Peyer's patch (tissue), 4 donors: ENCODE data around the gene SYCN. TPM values are rescaled to one million over a fixed set of nuclear protein-coding genes. Genes with fewer than 3 reads are reported as not detected.

Source experiments
- DNase-seq, 3 donors: peaks; one replicate each; pipeline ENCODE4 v3.0.0-alpha.2; 2017 to 2019
- H3K27ac ChIP-seq, 4 donors: fragments of 200-600 bp; sonication (generic); one replicate each; pipeline ENCODE4 v1.5.1; 2016 to 2019
- H3K27me3 ChIP-seq, 2 donors: fragments of 200-600 bp; sonication (generic); one replicate each; pipeline ENCODE4 v1.5.1; 2019
- H3K36me3 ChIP-seq, 3 donors: fragments of 200-600 bp; sonication (generic); one replicate each; pipeline ENCODE4 v1.5.1; 2016 to 2019
- H3K4me1 ChIP-seq, 4 donors: fragments of 200-600 bp; sonication (generic); one replicate each; pipeline ENCODE4 v1.5.1; 2016 to 2019
- H3K4me3 ChIP-seq, 4 donors: fragments of 200-600 bp; sonication (generic); 1 replicate in 3 of 4; 2 replicates in 1 of 4; pipeline ENCODE4 v1.5.1; 2016 to 2019; ENCODE audit warnings: mild to moderate bottlenecking in 1 of 4
- H3K9me3 ChIP-seq, 4 donors: fragments of 200-600 bp; sonication (generic); one replicate each; pipeline ENCODE4 v1.5.1; 2016 to 2019; ENCODE audit warnings: mild to moderate bottlenecking in 1 of 4
- POLR2A ChIP-seq, 2 donors: fragments of 450-650 bp; IDR thresholded peaks; one replicate each; pipeline ENCODE4 v1.5.1; 2017; ENCODE audit warnings: antibody characterized with exemption in 2 of 2, mild to moderate bottlenecking in 2 of 2, moderate library complexity in 2 of 2
- total RNA-seq, 4 donors: library from RNA; depleted of rRNA; stranded (reverse); fragments of >200 nt; gene quantifications; one replicate each; pipeline ENCODE4 v1.1.0, GENCODE V29; 2016
- TF ChIP-seq, protein P1 (sequence below), 6 experiments: fragments of 450-650 bp in 4 of 6; fragments of 200-600 bp in 2 of 6; sonication (generic) in 1 of 6; IDR thresholded peaks; one replicate each; pipeline ENCODE4 v1.5.1; 2017 to 2019; ENCODE audit warnings: antibody characterized with exemption in 6 of 6, mild to moderate bottlenecking in 3 of 6, moderate library complexity in 1 of 6

Gene SYCN
- total RNA-seq, 4 donors from 2014 or later = not detected

GRCh38 chr19:39240421-39240820, 36.4 kb upstream of the SYCN start:
- H3K9me3 ChIP-seq = no peaks in the 10 kb centered on the region
- no peaks in the 10 kb centered on the region for H3K36me3 ChIP-seq
- no peak overlapping the region for H3K27ac ChIP-seq
- DNase-seq = no peak
- no peaks in the 10 kb centered on the region for H3K27me3 ChIP-seq
- TF ChIP-seq POLR2A (IDR thresholded peaks at IDR 0.05) = no peak
- TF ChIP-seq, protein P1, sequence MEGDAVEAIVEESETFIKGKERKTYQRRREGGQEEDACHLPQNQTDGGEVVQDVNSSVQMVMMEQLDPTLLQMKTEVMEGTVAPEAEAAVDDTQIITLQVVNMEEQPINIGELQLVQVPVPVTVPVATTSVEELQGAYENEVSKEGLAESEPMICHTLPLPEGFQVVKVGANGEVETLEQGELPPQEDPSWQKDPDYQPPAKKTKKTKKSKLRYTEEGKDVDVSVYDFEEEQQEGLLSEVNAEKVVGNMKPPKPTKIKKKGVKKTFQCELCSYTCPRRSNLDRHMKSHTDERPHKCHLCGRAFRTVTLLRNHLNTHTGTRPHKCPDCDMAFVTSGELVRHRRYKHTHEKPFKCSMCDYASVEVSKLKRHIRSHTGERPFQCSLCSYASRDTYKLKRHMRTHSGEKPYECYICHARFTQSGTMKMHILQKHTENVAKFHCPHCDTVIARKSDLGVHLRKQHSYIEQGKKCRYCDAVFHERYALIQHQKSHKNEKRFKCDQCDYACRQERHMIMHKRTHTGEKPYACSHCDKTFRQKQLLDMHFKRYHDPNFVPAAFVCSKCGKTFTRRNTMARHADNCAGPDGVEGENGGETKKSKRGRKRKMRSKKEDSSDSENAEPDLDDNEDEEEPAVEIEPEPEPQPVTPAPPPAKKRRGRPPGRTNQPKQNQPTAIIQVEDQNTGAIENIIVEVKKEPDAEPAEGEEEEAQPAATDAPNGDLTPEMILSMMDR (IDR thresholded peaks at IDR 0.05) = no peak
- peaks cover 0 to 7% (median 3%) of the 10 kb centered on the region in 4 donors for H3K4me1 ChIP-seq
- H3K4me3 ChIP-seq = no peak overlapping the region

- Histone ChIP-seq H3K4me1 (peaks cover 0 to 7% (median 3%) of the 10 kb centered on the region in 4 donors), H3K4me3 (no peak overlapping the region), H3K9me3 (no peaks in the 10 kb centered on the region), H3K36me3 (no peaks in the 10 kb centered on the region), H3K27ac (no peak overlapping the region), H3K27me3 (no peaks in the 10 kb centered on the region)
- no peak for DNase-seq
- TF ChIP-seq, protein P1 (IDR thresholded peaks at IDR 0.05) = no peak
- no peak for TF ChIP-seq POLR2A (IDR thresholded peaks at IDR 0.05)
Measured at GRCh38 chr19:39238944-39239343, 34.9 kb upstream of the SYCN start.

DNA sequence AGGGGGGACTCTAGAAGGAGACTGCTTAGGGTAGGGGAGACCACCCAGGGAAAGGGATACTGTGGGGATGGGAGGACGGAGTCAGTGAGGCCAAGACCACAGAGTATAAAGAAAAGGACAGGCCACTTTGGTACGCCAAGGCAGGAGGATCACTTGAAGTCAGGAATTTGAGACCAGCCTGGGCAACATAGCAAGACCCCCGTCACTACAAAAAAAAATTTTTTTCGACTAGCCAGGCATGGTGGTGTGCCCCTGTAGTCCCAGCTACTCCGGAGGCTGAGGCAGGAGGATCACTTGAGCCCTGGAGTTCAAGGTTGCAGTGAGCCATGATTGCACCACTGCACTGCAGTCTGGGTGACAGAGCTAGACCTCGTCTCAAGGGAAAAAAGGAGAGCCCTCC, 34.1 kb upstream of the SYCN start:
- Histone ChIP-seq H3K9me3 (no peaks in the 10 kb centered on the region), H3K27me3 (no peaks in the 10 kb centered on the region), H3K27ac (no peak overlapping the region), H3K4me1 (peaks cover 0 to 7% (median 3%) of the 10 kb centered on the region in 4 donors), H3K4me3 (no peak overlapping the region), H3K36me3 (no peaks in the 10 kb centered on the region)
- no peak for DNase-seq
- TF ChIP-seq, protein P1 (IDR thresholded peaks at IDR 0.05) = no peak
- no peak for TF ChIP-seq POLR2A (IDR thresholded peaks at IDR 0.05)

DNA sequence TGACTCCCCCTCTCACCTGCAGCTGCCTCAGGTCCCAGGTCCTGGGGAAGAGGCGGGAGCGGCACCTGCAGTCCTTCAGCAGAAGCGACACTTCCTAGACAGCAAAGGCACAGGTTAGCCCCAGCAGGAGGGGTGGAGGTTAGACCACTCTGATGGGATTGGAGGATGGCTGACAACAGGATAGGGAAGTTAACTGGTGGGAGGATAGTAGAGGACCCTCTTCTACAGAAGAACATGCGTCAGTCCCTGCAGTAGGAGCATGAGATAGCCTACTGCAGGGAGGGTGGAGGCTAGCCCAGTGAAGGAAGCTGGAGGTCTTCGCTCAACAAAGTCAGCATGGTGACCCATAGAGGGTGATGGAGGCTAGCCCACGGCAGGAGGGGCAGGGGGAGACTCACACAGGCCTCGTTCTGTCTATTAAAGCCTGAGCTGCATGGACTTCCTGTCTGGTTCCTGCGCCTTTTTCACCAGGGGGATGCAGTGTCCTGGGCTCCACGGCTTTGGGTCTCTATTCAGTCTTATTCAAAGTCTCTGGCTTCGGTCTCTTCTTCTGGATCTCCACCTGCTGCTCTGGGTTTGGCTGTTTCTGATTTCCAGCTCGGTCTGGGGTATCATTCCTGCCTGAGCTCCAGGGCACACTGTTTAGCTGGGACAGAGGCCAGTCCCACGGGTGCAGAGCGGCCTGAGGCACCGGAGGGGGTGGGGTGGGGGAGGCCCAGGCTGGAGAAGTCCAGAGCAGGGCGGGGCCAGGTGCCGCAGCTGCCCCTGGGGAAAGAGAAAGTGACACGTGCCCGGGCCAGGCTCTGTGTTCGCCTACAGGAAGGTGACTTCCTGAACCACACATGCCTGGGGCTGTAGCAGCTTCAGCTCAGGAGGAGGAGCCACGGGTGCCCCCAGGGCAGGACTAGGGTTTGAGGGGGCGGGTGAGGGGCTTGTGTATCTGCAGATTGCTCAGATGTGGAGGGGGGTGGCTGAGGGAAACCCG, 33.4 kb upstream of the SYCN start:
- no peaks in the 10 kb centered on the region for H3K36me3 ChIP-seq
- H3K27me3 ChIP-seq = no peaks in the 10 kb centered on the region
- peak overlapping the region in 2 of 4 donors; percentile 25 to 31 for H3K4me3 ChIP-seq
- H3K9me3 ChIP-seq = no peaks in the 10 kb centered on the region
- TF ChIP-seq POLR2A (IDR thresholded peaks at IDR 0.05) = no peak
- TF ChIP-seq, protein P1 (IDR thresholded peaks at IDR 0.05) = no peak
- peaks cover 0 to 7% (median 3%) of the 10 kb centered on the region in 4 donors for H3K4me1 ChIP-seq
- H3K27ac ChIP-seq = peak overlapping the region in 2 of 4 donors; percentile 19 to 39
- DNase-seq = peak; percentile 70 to 83 (median 75)

- no peak overlapping the region for H3K4me3 ChIP-seq
- H3K4me1 ChIP-seq = peaks cover 0 to 7% (median 3%) of the 10 kb centered on the region in 4 donors
- peak in 2 of 3 donors; percentile 24 to 73 for DNase-seq
- no peaks in the 10 kb centered on the region for H3K9me3 ChIP-seq
- no peak for TF ChIP-seq POLR2A (IDR thresholded peaks at IDR 0.05)
- TF ChIP-seq, protein P1 (IDR thresholded peaks at IDR 0.05) = no peak
- no peaks in the 10 kb centered on the region for H3K27me3 ChIP-seq
- peak overlapping the region in 1 of 4 donors; percentile 13 for H3K27ac ChIP-seq
- no peaks in the 10 kb centered on the region for H3K36me3 ChIP-seq
Measured at GRCh38 chr19:39236527-39236926, 32.5 kb upstream of the SYCN start.
